B cell (primary cell): Measurements from ENCODE around the gene SPRR5. TPM values are rescaled to one million over a fixed set of nuclear protein-coding genes. Genes with fewer than 3 reads are reported as not detected.

Source experiments
- ATAC-seq: fragments of 200-7000 bp; cut with Tn5 transposase; one replicate; pipeline ENCODE4 v1.10.0; 2021; ENCODE audit warnings: low read depth, mild to moderate bottlenecking, moderate number of reproducible peaks, moderate library complexity
- CTCF ChIA-PET: fragments of 350-600 bp; sonication (Branson Sonifier 250); formaldehyde crosslinking; loops from one replicate; lab custom pipeline; 2021; ENCODE audit warnings: antibody characterized with exemption, inconsistent platforms; lab: Charles Lee
- POLR2A ChIA-PET: fragments of 350-600 bp; sonication (Branson Sonifier 250); formaldehyde crosslinking; loops from one replicate; lab custom pipeline; 2021; ENCODE audit warnings: antibody characterized with exemption; lab: Charles Lee
- DNase-seq: peaks from one replicate; pipeline ENCODE4 v3.0.0; 2013
- H2AFZ ChIP-seq: 2 replicates; pipeline ENCODE4 v1.6.1; 2012; ENCODE audit warnings: mild to moderate bottlenecking, low read depth, low read length; ENCODE audit not compliant: insufficient read depth, poor library complexity, severe bottlenecking
- H3K27ac ChIP-seq, 2 donors: 1 replicate in 1 of 2; 2 replicates in 1 of 2; pipeline ENCODE4 v1.5.1; 2012 to 2013; ENCODE audit warnings: low read length in 2 of 2, mild to moderate bottlenecking in 2 of 2, moderate library complexity in 1 of 2
- H3K27me3 ChIP-seq, 4 experiments: fragments of 200-600 bp in 1 of 4; sonication (generic) in 1 of 4; replicated peaks in 1 of 4; 1 replicate in 2 of 4; 2 replicates in 2 of 4; pipeline versions ENCODE4 v1.6.1 to v1.7.0; 2013 to 2016; ENCODE audit warnings: low read length in 3 of 4, mild to moderate bottlenecking in 2 of 4, mixed read lengths in 1 of 4, moderate library complexity in 1 of 4; ENCODE audit not compliant: insufficient read depth in 4 of 4, control insufficient read depth in 3 of 4; ENCODE audit errors: control extremely low read depth in 1 of 4
- H3K36me3 ChIP-seq, 2 experiments: replicated peaks in 1 of 2; 1 replicate in 1 of 2; 2 replicates in 1 of 2; pipeline versions ENCODE4 v1.6.1 to v1.7.1; 2013; ENCODE audit warnings: low read length in 1 of 2; ENCODE audit not compliant: insufficient read depth in 2 of 2, control insufficient read depth in 1 of 2; ENCODE audit errors: control extremely low read depth in 1 of 2, extremely low read depth in 1 of 2
- H3K4me1 ChIP-seq, 2 donors: fragments of 200-600 bp in 1 of 2; sonication (generic) in 1 of 2; 1 replicate in 1 of 2; 2 replicates in 1 of 2; pipeline versions ENCODE4 v1.5.1 to v1.6.1; 2013 to 2017; ENCODE audit warnings: low read length in 2 of 2; ENCODE audit not compliant: control insufficient read depth in 2 of 2, insufficient read depth in 2 of 2
- H3K4me2 ChIP-seq: replicated peaks from 2 replicates; pipeline ENCODE3; 2012; ENCODE audit warnings: mild to moderate bottlenecking, low read depth, low read length; ENCODE audit not compliant: poor library complexity, severe bottlenecking
- H3K4me3 ChIP-seq, 5 experiments: fragments of 200-600 bp in 1 of 5; sonication (generic) in 1 of 5; 1 replicate in 3 of 5; 2 replicates in 2 of 5; pipeline versions ENCODE4 v1.5.1 to v1.7.0; 2011 to 2016; ENCODE audit warnings: low read length in 4 of 5, mild to moderate bottlenecking in 4 of 5, low read depth in 2 of 5, control low read depth in 1 of 5, moderate library complexity in 1 of 5; ENCODE audit not compliant: insufficient read depth in 1 of 5; ENCODE audit errors: control extremely low read depth in 1 of 5, extremely low read depth in 1 of 5
- H3K79me2 ChIP-seq: fragments of 200-600 bp; sonication (generic); one replicate; pipeline ENCODE4 v1.6.0; 2016; ENCODE audit warnings: low read length; ENCODE audit not compliant: control insufficient read depth, insufficient read depth
- H3K9ac ChIP-seq: fragments of 200-600 bp; sonication (generic); 2 replicates; pipeline ENCODE4 v1.6.1; 2017; ENCODE audit warnings: mild to moderate bottlenecking, low read length, moderate library complexity
- H3K9me3 ChIP-seq, 3 donors: one replicate each; pipeline versions ENCODE4 v1.6.1 to v1.7.1; 2013; ENCODE audit warnings: low read length in 2 of 3; ENCODE audit not compliant: control insufficient read depth in 2 of 3, insufficient read depth in 1 of 3; ENCODE audit errors: control extremely low read depth in 1 of 3
- H4K20me1 ChIP-seq: 2 replicates; pipeline ENCODE4 v1.6.0; 2012; ENCODE audit warnings: mild to moderate bottlenecking, low read length; ENCODE audit not compliant: insufficient read depth, control insufficient read depth, poor library complexity, severe bottlenecking
- H3K27ac Mint-ChIP-seq: one replicate; pipeline ENCODE4 v1.8.0; 2021; ENCODE audit warnings: mixed read lengths
- H3K27me3 Mint-ChIP-seq: one replicate; pipeline ENCODE4 v1.8.0; 2021; ENCODE audit warnings: mixed read lengths
- H3K4me1 Mint-ChIP-seq: one replicate; pipeline ENCODE4 v1.8.0; 2021; ENCODE audit warnings: mixed read lengths
- H3K4me3 Mint-ChIP-seq: one replicate; pipeline ENCODE4 v1.8.0; 2021; ENCODE audit warnings: mixed read lengths
- H3K9me3 Mint-ChIP-seq: one replicate; pipeline ENCODE4 v1.8.0; 2022; ENCODE audit warnings: mixed read lengths; ENCODE audit not compliant: insufficient read depth
- CTCF ChIP-seq: fragments of 200-600 bp; IDR thresholded peaks from one replicate; pipeline ENCODE4 v1.8.0; 2022; ENCODE audit warnings: antibody characterized with exemption, mild to moderate bottlenecking
- EZH2 ChIP-seq: IDR thresholded peaks from 2 replicates; pipeline ENCODE4 v1.6.1; 2012; ENCODE audit warnings: borderline replicate concordance, low read depth, mild to moderate bottlenecking, moderate library complexity, low read length; ENCODE audit not compliant: insufficient read depth, poor library complexity, severe bottlenecking
- WGBS: methylation state at CpG from one replicate; pipeline ENCODE4 v1.1.5; 2013; ENCODE audit warnings: missing lambda C conversion rate; ENCODE audit not compliant: insufficient coverage; 5-methylcytosine and 5-hydroxymethylcytosine counted together
- intact Hi-C: fragments of 100-400 bp; cut with micrococcal nuclease; formaldehyde crosslinking; loops from one replicate; pipeline ENCODE4 v1.10.0; 2022
- polyA plus RNA-seq: library from polyadenylated mRNA; depleted of rRNA; stranded (reverse); fragments of >200 nt; gene quantifications from 2 replicates; pipeline ENCODE4 v1.2.3, GENCODE V29; 2012
- total RNA-seq, 2 donors: library from RNA; stranded (reverse); fragments of 120-200 nt in 1 of 2; gene quantifications; 1 replicate in 1 of 2; 2 replicates in 1 of 2; pipeline versions ENCODE4 v1.2.3 to v1.2.4, GENCODE V29; 2013 to 2022

SPRR5 gene
- total and polyA plus RNA-seq, 2 donors (not counting 1 experiment from before 2014, with no cell fraction given): not detected

DNA sequence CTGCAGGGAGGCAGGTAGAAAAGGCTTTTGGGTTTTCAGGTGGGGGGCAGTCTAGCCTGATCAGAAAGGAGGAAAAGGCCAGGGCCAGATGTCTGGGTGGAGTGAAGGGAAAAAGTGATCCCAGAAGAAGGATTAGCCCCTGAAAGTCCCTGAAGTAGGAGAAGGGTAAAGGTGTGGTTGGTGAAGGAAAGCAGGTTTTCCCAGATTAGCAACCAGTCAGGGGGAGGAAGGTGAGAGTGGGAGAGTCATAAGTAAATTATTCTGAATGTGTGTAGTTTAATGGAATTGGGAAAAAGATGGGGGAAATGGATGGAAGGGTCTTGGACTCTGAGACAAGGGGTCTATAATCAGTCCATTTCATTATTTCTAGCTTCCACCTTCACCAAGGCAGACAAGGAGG, 36.2 kb downstream of the SPRR5 start:
- Mint-ChIP-seq H3K4me1 (no peaks in the 10 kb centered on the region), H3K9me3 (no peaks in the 10 kb centered on the region), H3K27me3 (peaks cover 45% of the 10 kb centered on the region), H3K27ac (no peak overlapping the region), H3K4me3 (no peak overlapping the region)
- Histone ChIP-seq H3K9me3 (no peaks in the 10 kb centered on the region), H3K4me1 (no peaks in the 10 kb centered on the region), H3K36me3 (no peaks in the 10 kb centered on the region), H3K9ac (no peak overlapping the region), H4K20me1 (no peaks in the 10 kb centered on the region), H2AFZ (no peak overlapping the region), H3K27ac (no peak overlapping the region), H3K27me3 (peaks cover 0 to 14% (median 3%) of the 10 kb centered on the region in 4 experiments), H3K4me3 (no peak overlapping the region), H3K4me2 (no peak overlapping the region), H3K79me2 (no peaks in the 10 kb centered on the region)
- TF ChIP-seq CTCF (no peak), EZH2 (no peak)
- ChIA-PET POLR2A (no interaction called here), CTCF (interaction anchor here (0.6 kb wide), 1 partner anchor 299 kb away, joined by 5 read pairs; no protein-coding TSS in a partner anchor)
- ATAC-seq: no peak
- intact Hi-C loops: no loop called here
- no peak for DNase-seq

DNA sequence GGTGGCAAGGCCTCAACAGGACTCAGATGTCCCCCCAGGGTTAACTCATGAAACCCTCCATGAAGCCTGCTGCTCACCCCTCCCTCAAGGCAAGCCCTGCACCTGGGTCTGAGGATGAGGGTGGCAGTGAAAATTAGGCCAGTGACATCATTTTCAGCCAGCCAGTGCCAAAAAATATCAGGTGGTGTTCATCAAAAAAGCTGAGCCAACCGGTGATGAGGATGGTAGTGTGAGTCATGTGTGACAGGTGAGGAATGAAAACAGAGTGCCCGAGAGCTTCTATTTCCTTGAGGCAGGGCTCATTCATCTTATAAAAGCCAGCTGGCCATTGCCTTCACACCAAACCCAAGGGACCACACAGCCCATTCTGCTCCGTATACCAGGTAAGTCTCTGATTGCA, 36.7 kb downstream of the SPRR5 start, which contains the start of gene SPRR1A:
SPRR1A (plus strand) TSS at position 339 of the 400 bp plus-strand sequence. CDS start 1,150 bp downstream, outside the sequence.
- Histone ChIP-seq H3K4me3 (no peak within 1 kb of the TSS), H3K36me3 (no peaks in the 10 kb centered on the region), H3K27ac (no peak within 1 kb of the TSS), H3K4me2 (no peak within 1 kb of the TSS), H3K9ac (no peak within 1 kb of the TSS), H2AFZ (no peak within 1 kb of the TSS), H3K27me3 (peaks cover 0 to 14% (median 2%) of the 10 kb centered on the region in 4 experiments), H3K9me3 (no peaks in the 10 kb centered on the region), H4K20me1 (no peaks in the 10 kb centered on the region), H3K4me1 (no peaks in the 10 kb centered on the region), H3K79me2 (no peaks in the 10 kb centered on the region)
- H3K4me3 Mint-ChIP-seq: no peak within 1 kb of the TSS
- no peak for TF ChIP-seq CTCF
- no peak for TF ChIP-seq EZH2
- POLR2A ChIA-PET: no interaction called here
- ATAC-seq: no peak
- intact Hi-C loops: no loop called here
- no CpG with 5 or more reads among the region's 3 CpGs for WGBS
- H3K27ac Mint-ChIP-seq: no peak within 1 kb of the TSS
- H3K27me3 Mint-ChIP-seq: peaks cover 45% of the 10 kb centered on the region
- no peak for DNase-seq
- H3K4me1 Mint-ChIP-seq: no peaks in the 10 kb centered on the region
- CTCF ChIA-PET: no interaction called here
- H3K9me3 Mint-ChIP-seq: no peaks in the 10 kb centered on the region
